A375 (cell line): ENCODE measurements around the gene HIPK1. TPM values are rescaled to one million over a fixed set of nuclear protein-coding genes. Genes with fewer than 3 reads are reported as not detected.

Experiments
- total RNA-seq: library from RNA; depleted of rRNA; stranded (reverse); fragments of >200 nt; shearing (Covaris generic); gene quantifications from 2 replicates; pipeline ENCODE4 v1.2.3, GENCODE V29; 2014; rRNA removed

Gene HIPK1
- total RNA-seq = 12.5 and 13.7 TPM in 2 replicates

DNA sequence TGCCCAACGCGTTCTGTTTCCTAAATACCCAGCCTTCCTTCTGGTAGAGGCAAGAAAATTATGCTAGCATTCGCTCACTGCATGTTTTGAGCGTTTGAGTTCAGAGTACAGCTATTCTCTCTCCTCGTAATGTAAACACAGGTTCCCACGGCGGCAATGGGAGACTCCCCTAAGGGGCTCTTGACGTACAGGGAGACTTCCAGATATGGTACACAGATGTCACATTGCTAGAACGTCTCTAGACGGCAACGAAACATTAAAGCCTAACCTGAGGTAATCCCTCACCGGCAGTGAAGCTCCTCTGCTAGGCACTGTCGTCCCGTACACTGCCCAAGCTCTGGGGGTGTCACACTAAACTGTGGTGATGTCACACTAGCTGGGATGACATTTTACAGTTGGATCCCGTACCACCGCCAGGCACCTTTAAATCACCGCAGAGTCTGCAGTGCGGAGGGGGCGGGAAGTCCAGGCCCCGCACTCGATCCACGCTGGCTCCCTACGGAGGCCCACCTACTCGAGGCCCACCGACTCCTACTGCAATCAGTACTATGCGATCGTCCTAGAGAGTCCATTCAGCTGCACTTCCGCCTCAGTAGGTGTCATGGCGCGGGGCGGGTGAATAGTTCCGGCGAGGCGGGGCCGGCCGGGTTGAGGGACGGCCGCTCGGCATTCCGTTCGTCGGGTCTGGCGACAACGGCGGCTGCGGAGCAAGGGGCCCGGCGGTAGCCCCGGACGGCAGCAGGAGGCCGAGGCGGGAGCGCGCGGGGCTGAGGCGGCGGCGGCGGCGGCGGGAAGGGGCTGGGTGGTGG, at the start of gene HIPK1:
Gene HIPK1 (plus strand): TSS at position 384 of the 809 bp plus-strand sequence.

DNA sequence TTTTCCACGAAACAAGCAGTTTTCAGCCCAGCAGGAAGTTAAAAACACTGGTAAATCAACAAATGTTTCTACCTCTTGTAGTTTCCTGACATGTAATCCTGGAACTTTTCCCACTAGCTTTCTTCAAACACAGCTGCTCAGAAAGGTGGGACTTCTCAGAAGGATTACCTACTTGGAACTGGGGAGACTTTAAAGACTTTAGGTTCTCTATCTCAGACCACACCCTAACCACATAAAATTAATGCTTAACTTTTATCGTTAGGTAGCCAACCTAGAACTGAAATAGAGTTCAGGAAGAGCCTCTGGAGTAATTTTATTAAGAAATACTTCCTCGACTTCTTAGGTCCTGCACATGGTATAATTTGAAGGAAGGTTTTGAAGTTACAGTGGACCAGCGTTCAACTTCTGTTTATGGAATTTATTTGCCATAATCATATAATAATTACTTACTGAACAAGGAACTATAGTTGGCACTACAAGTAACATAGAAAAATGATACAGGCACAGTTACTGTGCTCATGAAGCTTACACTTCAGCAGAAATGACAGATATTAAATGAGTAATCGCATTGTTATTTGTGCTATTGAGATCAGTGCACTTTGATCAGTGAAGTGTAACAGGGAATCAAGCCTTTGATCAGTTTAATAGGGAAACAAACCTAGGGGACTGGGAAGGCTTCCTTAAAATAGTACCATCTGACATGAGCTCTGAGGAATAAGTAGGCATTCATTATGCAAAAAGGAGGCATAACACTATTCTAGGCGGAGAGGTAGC, 41.5 kb upstream of the HIPK1 start, which contains the start of gene BCL2L15:
Gene BCL2L15 (minus strand): TSS at position 180 of the 774 bp plus-strand sequence. CDS start 206 bp downstream, outside the sequence.

DNA sequence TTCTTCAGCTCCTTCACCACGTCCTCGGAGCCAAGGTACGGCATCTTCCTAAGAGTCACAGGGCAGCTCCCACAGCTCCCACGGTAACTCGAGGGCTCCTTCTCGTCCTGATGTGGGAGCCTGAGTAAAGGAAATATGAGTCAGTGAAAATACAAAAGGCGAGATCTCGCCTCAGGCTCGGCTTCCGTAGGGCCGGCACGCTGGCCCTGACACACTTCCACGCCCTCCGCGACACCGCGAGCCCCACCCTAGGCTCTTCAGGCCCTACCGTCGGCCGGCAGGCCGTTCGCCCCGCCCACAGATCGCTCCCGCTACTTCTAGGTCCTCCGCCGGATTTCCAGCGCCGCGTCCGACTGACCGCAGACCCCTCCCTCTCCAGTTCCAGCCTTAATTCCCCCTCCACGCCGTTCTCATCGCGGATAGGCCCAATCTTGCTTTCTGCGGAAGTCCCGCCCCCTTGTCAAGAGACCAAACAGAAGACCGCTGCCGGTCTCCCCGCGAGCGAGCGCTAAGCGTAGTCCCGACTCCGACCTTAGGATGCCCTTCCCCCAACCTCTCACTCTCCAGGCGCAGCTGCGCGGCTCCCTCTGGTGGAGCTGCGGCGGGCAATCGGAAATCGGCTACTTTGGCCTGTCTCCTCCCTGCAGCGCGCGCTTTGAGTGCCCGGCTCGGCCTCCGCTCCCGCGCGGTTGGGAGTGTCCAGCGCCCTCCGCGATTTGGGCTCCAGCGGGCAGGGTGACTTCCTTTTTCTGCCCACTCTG, 24.3 kb upstream of the HIPK1 start, which contains the start of the genes AP4B1 and DCLRE1B:
Gene AP4B1 (minus strand): TSS at position 126 of the 761 bp plus-strand sequence. CDS start 82 bp downstream, at position 44.
Gene DCLRE1B (plus strand): TSS at position 653 of the 761 bp plus-strand sequence. CDS start 261 bp downstream, outside the sequence.

DNA sequence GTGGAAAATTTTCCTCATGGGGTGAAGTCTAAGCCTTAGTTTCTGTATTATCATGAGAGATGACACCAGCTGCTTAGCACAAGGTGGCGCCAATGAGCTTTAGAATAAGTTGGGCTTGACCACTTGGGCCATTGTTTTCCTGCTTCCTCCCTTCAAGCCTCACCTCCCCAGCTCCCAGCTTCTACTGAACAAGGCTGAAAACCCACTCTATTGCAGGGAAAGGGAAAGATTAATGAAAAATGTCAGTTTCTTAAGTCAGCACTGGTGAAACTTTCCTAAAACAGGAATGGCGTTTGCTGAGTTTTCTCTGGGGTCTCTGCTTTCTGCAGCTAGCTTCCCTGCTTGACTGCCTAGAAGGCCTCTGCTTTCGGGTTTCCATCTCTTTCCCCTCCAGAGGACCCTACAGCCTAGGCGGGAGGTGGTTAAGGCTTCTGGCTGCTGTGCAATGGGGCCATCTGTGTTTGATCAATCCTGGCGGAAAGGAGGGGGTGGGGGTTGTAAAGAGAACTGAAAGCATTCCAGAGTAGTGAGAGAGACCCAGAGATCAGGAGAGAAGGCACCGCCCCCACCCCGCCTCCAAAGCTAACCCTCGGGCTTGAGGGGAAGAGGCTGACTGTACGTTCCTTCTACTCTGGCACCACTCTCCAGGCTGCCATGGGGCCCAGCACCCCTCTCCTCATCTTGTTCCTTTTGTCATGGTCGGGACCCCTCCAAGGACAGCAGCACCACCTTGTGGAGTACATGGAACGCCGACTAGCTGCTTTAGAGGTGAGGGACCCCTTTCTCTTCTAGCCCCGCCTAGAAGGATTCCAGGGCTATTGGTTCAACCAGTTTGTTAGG, 50.0 kb downstream of the HIPK1 start, which contains the start of gene OLFML3:
Gene OLFML3 (plus strand): TSS at position 612 of the 840 bp plus-strand sequence. CDS start 43 bp downstream, at position 655.

Other genes starting within 250 kb of the HIPK1 start
- gene PHTF1, start 169.8 kb upstream of the HIPK1 start, total RNA-seq = 19.4 and 27.6 TPM in 2 replicates
- 7.3 and 8.4 TPM in 2 replicates for gene RSBN1, start 116.8 kb upstream of the HIPK1 start, total RNA-seq
- gene PTPN22, start 57.6 kb upstream of the HIPK1 start, total RNA-seq = 1.7 and 2.0 TPM in 2 replicates
- gene BCL2L15, start 41.7 kb upstream of the HIPK1 start, total RNA-seq = 0.79 and 0.80 TPM in 2 replicates
- gene AP4B1, start 24.5 kb upstream of the HIPK1 start, total RNA-seq = 23.1 and 24.9 TPM in 2 replicates
- gene DCLRE1B, start 24.0 kb upstream of the HIPK1 start, total RNA-seq = 6.3 and 9.5 TPM in 2 replicates
- gene OLFML3, start 50.1 kb downstream of the HIPK1 start, total RNA-seq = 0.53 and 0.90 TPM in 2 replicates
- not detected in 2 replicates for gene SYT6, start 224.5 kb downstream of the HIPK1 start, total RNA-seq